Gastroesophageal sphincter (tissue), 3 donors: Measurements from ENCODE around the gene FAM83C.

Source experiments
- EP300 ChIP-seq: sonication (generic); formaldehyde crosslinking; IDR thresholded peaks from one replicate; pipeline ENCODE4 v1.6.1; 2017; ENCODE audit warnings: antibody characterized with exemption, mild to moderate bottlenecking
- POLR2A ChIP-seq, 2 donors: fragments of 450-650 bp; IDR thresholded peaks; one replicate each; pipeline ENCODE4 v1.6.1; 2017; ENCODE audit warnings: antibody characterized with exemption in 2 of 2, mild to moderate bottlenecking in 2 of 2, moderate library complexity in 1 of 2
- POLR2AphosphoS5 ChIP-seq: sonication (generic); formaldehyde crosslinking; IDR thresholded peaks from one replicate; pipeline ENCODE4 v1.6.1; 2017; ENCODE audit warnings: antibody characterized with exemption
- TF ChIP-seq, protein P1 (sequence below), 4 experiments: fragments of 200-600 bp in 2 of 4; fragments of 450-650 bp in 2 of 4; sonication (generic) in 1 of 4; IDR thresholded peaks; one replicate each; pipeline ENCODE4 v1.5.1; 2017 to 2019; ENCODE audit warnings: antibody characterized with exemption in 4 of 4, mild to moderate bottlenecking in 2 of 4, moderate library complexity in 2 of 4

DNA sequence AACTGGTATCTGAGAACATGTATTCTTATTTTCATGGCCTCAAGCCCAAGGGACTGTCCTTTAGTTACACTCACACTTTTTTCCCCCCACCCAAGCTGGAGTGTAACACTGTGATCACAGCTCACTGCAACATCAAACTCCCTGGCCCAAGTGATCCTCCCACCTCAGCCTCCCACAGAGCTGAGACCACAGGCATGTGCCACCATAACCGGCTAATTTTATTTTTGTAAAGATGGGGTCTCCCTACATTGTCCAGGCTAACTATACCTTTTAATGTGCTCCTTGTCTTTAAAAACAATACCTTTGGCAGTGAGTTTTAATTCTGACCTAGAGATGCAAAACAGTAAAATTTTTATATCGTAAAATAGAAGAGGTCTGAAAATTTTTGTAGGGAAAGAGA is 48.2 kb upstream of the FAM83C start:
- TF ChIP-seq, protein P1, sequence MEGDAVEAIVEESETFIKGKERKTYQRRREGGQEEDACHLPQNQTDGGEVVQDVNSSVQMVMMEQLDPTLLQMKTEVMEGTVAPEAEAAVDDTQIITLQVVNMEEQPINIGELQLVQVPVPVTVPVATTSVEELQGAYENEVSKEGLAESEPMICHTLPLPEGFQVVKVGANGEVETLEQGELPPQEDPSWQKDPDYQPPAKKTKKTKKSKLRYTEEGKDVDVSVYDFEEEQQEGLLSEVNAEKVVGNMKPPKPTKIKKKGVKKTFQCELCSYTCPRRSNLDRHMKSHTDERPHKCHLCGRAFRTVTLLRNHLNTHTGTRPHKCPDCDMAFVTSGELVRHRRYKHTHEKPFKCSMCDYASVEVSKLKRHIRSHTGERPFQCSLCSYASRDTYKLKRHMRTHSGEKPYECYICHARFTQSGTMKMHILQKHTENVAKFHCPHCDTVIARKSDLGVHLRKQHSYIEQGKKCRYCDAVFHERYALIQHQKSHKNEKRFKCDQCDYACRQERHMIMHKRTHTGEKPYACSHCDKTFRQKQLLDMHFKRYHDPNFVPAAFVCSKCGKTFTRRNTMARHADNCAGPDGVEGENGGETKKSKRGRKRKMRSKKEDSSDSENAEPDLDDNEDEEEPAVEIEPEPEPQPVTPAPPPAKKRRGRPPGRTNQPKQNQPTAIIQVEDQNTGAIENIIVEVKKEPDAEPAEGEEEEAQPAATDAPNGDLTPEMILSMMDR (IDR thresholded peaks at IDR 0.05), result no peak
- no peak for TF ChIP-seq EP300
- TF ChIP-seq POLR2A (IDR thresholded peaks at IDR 0.05), result no peak
- no peak for TF ChIP-seq POLR2AphosphoS5
